GM10266 (cell line): ENCODE results near the gene ZSWIM8.
"Not testable (repeated sequence)": the region's sequence is repeated elsewhere in the genome, so short reads cannot be mapped to it uniquely, and the experiment has no call there.

Experiments used
- DNase-seq: peaks from one replicate; pipeline ENCODE4 v3.0.0; 2012; ENCODE audit errors: extremely low spot score
- TF ChIP-seq, protein P1 (sequence below): IDR thresholded peaks from 2 replicates; pipeline ENCODE4 v1.5.1; 2012; ENCODE audit warnings: mild to moderate bottlenecking, low read depth; ENCODE audit not compliant: control insufficient read depth, insufficient read depth; ENCODE audit errors: missing control alignments

Gene ZSWIM8

DNA sequence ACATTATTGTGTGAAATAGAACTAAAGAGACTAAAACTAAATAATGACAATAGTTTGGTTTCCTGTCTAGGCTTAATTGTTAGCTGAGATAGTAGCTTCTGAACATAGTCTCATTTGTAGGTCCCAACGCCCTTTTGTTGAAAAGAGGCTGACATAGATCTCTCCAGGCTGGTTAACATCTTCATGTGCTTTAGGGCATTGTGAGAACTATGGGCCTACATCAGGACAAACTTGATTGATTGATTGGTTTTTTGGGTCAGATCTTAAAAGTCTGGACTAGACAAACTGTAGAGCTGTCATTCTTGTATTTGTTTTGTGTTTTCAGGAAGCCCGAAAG lies 2.7 kb upstream of the ZSWIM8 start:
- TF ChIP-seq, protein P1, sequence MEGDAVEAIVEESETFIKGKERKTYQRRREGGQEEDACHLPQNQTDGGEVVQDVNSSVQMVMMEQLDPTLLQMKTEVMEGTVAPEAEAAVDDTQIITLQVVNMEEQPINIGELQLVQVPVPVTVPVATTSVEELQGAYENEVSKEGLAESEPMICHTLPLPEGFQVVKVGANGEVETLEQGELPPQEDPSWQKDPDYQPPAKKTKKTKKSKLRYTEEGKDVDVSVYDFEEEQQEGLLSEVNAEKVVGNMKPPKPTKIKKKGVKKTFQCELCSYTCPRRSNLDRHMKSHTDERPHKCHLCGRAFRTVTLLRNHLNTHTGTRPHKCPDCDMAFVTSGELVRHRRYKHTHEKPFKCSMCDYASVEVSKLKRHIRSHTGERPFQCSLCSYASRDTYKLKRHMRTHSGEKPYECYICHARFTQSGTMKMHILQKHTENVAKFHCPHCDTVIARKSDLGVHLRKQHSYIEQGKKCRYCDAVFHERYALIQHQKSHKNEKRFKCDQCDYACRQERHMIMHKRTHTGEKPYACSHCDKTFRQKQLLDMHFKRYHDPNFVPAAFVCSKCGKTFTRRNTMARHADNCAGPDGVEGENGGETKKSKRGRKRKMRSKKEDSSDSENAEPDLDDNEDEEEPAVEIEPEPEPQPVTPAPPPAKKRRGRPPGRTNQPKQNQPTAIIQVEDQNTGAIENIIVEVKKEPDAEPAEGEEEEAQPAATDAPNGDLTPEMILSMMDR, result no peak

DNA sequence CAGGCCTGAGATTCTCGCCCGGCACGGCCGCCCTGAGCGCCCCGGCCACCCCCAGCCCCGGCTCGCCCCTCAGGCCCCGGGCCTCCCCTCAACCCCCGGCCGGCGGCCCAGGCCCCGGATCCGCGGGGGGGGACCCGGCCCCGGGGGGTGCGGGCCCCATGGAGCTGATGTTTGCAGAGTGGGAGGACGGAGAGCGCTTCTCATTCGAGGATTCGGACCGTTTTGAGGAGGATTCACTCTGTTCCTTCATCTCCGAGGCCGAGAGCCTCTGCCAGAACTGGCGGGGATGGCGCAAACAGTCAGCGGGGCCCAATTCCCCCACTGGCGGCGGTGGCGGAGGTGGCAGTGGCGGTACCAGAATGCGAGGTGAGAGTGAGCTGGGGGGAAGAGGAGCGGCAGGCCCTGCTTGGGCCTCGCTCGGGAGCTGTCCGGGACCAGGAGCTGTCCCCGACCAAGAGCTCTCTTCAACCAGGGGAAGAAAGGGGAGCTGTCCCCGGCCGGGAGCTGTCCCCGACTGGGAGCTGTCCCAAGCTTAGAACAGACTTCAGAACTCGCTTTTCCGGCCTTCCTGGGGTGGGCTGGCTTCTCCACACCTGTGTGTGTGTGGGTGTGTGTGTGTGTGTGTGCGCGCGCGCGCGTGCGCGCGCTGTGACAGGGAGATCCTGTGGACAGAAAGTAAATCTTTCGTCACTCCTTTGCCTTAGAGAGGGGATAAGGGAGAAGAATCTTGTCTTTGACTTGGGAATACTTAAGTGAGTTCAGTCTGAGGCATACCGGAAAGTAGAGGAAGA lies 510 bp downstream of the ZSWIM8 start:
- peak; percentile 60 for DNase-seq
- TF ChIP-seq, protein P1, result no peak

More for the DNA sequence above, 2.7 kb upstream of the ZSWIM8 start:
- no peak for DNase-seq

DNA sequence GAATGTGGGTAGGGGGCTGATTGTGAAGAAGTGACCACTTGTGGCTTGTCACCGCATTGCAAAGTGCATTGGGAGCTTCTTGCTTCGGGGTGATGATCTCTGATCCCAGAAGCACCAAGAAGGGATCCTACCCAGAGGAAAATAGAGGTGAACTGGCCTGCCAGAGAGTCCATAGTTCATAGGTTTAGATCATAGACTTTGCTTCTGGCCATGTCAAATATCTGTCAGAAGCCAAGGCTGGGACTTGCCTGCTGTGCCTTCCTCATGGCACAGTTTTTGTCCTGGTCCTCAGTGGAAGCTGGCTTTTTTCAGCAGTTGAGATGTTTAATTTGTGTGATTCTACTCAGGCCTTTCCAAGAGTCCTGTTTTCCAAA lies 1.1 kb downstream of the ZSWIM8 start:
- TF ChIP-seq, protein P1, result no peak
- DNase-seq, result no peak

DNA sequence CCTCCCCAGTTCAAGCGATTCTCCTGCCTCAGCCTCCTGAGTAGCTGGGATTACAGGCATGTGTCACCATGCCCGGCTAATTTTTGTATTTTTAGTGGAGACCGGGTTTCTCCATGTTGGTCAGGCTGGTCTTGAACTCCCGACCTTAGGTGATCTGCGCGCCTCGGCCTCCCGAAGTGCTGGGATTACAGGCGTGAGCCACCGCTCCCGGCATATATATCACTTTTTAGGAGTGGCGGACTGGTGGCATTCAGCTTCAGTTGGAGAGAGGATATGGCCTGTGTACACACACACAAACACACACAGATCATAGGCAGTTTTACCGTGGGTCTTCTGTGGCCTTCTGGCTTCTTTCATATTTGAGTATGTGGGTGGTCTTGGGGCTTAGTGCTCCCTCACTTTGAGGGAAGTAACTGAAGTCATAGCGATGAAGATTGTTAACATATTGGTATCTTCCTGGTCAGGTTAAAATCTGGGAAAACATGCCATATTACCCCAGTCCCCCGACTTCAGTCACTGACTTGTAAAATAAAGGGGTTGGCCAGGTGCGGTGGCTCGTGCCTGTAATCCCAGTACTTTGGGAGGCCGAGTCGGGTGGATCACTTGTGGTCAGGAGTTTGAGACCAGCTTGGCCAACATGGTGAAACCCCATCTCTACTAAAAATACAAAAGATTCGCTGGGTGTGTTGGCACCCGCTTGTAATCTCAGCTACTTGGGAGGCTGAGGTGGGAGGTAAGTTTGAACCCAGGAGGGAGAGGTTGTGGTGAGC lies 1.8 kb downstream of the ZSWIM8 start:
- DNase-seq, result not testable (repeated sequence)

DNA sequence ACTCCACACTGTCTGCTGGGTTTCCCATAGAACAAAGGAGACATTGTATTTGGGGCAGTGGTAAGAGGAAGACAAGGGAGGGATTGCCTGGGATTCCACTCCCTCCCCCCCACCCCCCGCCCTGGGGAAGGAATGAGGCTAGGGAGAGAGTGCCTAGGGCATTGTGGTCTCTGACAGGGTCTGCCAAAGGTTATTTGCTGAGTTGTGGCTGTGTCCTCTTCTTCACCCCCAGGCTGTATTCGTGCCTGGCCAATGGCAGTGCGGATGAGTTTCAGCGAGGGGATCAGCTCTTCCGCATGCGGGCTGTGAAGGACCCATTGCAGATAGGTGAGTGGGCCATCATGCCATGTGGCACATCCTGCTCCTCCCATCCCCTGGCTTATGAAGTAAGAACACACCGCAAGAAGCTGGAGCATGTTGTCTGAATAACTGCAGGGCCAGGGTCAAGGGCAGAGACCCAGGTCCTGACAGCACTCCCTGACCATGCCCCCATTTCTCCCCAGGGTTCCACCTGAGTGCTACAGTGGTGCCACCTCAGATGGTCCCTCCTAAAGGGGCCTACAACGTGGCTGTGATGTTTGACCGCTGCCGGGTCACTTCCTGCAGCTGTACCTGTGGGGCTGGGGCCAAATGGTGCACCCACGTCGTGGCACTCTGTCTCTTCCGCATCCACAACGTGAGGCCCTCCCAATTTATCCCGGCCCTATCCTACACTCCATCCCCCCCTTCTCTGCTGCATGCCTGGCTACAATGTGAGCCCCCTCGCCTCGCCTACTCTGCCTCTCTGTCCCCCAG lies 3.7 kb downstream of the ZSWIM8 start:
- TF ChIP-seq, protein P1, result no peak
- no peak for DNase-seq

DNA sequence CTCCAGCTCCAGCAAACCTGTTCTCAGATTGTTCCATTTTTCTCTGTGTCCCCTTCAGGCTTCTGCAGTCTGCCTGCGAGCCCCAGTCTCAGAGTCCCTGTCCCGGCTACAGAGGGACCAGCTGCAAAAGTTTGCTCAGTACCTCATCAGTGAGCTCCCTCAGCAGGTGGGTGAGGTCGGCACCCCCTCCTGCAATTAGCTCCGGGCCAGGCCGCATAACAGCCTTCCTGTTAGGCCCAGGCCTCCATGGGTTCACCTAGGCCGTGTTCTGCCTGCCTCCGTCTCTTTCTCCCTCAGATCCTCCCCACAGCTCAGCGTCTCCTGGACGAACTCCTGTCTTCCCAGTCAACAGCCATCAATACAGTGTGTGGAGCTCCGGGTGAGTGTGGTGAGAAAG lies 4.3 kb downstream of the ZSWIM8 start:
- no peak for DNase-seq
- TF ChIP-seq, protein P1, result no peak

DNA sequence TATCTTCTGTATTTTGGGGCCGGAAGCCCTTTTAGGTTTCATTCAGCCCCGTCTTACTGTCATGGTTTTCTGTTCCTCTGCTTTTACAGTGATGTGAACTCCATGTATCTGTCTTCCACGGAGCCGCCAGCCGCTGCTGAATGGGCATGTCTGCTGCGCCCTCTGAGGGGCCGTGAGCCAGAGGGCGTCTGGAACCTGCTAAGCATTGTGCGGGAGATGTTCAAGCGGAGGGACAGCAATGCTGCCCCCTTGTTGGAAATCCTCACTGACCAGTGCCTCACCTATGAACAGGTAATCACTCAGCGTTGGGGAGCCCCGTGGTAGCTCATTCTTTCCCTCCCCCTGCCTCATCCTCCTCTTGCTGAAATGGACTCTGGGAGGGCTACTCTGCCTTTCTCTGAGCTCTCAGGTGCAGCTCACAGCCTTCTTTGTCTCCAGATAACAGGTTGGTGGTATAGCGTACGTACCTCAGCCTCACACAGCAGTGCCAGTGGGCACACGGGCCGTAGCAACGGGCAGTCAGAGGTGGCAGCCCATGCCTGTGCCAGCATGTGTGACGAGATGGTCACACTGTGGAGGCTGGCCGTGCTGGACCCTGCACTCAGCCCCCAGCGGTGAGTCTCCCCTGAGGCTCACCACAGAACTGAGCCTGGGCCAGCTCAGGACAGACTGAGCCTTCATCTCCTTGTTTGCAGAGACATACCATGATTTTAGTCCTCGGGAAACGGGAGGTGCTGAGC lies 5.7 kb downstream of the ZSWIM8 start:
- TF ChIP-seq, protein P1, result no peak
- no peak for DNase-seq
